Upper lobe of right lung (tissue), 1 donor: Measurements from ENCODE around the gene MIPOL1. TPM values are rescaled to one million over a fixed set of nuclear protein-coding genes. Genes with fewer than 3 reads are reported as not detected.
A peak's percentile ranks its signal among the peaks of the same experiment; 100 is the strongest.

ENCODE experiments used
- ATAC-seq: fragments of 200-7000 bp; cut with Tn5 transposase; one replicate; pipeline ENCODE4 v1.9.1; 2020; ENCODE audit warnings: mild to moderate bottlenecking, moderate library complexity
- DNase-seq: peaks from one replicate; pipeline ENCODE4 v3.0.0-alpha.2; 2020
- H3K27ac ChIP-seq: fragments of 200-600 bp; one replicate; pipeline ENCODE4 v1.8.0; 2022
- H3K27me3 ChIP-seq: fragments of 200-600 bp; one replicate; pipeline ENCODE4 v1.8.0; 2022; ENCODE audit warnings: mild to moderate bottlenecking
- H3K36me3 ChIP-seq: fragments of 200-600 bp; one replicate; pipeline ENCODE4 v1.8.0; 2022
- H3K4me1 ChIP-seq: fragments of 200-600 bp; one replicate; pipeline ENCODE4 v1.8.0; 2022
- H3K4me3 ChIP-seq: fragments of 200-600 bp; one replicate; pipeline ENCODE4 v1.8.0; 2022; ENCODE audit warnings: mild to moderate bottlenecking
- H3K9me3 ChIP-seq: fragments of 200-600 bp; one replicate; pipeline ENCODE4 v1.8.0; 2022
- CTCF ChIP-seq: fragments of 200-600 bp; IDR thresholded peaks from one replicate; pipeline ENCODE4 v1.8.0; 2022; ENCODE audit warnings: antibody characterized with exemption
- intact Hi-C: fragments of 100-400 bp; cut with DNase I; formaldehyde crosslinking; loops from one replicate; pipeline ENCODE4 v1.11.0; 2022
- total RNA-seq: library from RNA; stranded (reverse); fragmentation: NEBNext Ultra II Directional; extraction: Animal tissue kit (Norgen Biotek cat#: 25700); gene quantifications from one replicate; pipeline ENCODE4 v1.2.1, GENCODE V29; 2021
- donor health status: DM: no; HTN: yes; CAD: no; lungs with severe emphysema.

Gene MIPOL1
- total RNA-seq, 1 donor from 2014 or later, result 10.0 TPM

GRCh38 chr14:37589715-37590427, 392.1 kb downstream of the MIPOL1 start:
- Histone ChIP-seq H3K4me3 (peak overlapping the region; percentile 54), H3K27me3 (peaks cover 88% of the 10 kb centered on the region)

GRCh38 chr14:37590428-37591139, 392.8 kb downstream of the MIPOL1 start:
- no peaks in the 10 kb centered on the region for H3K36me3 ChIP-seq
- peaks cover 11% of the 10 kb centered on the region for H3K4me1 ChIP-seq
- H3K27ac ChIP-seq, result peak overlapping the region; percentile 90
- TF ChIP-seq CTCF, result no peak
- no peaks in the 10 kb centered on the region for H3K9me3 ChIP-seq
- DNase-seq (no peak), ATAC-seq (no peak)
- H3K4me3 ChIP-seq, result peak overlapping the region; percentile 54
- intact Hi-C loops, result no loop called here
- H3K27me3 ChIP-seq, result peaks cover 91% of the 10 kb centered on the region

More at GRCh38 chr14:37589715-37590427, 392.1 kb downstream of the MIPOL1 start:
- ATAC-seq, result no peak
- no peak for DNase-seq
- peak overlapping the region; percentile 90 for H3K27ac ChIP-seq
- H3K4me1 ChIP-seq, result peaks cover 8% of the 10 kb centered on the region
- no peak for TF ChIP-seq CTCF
- H3K9me3 ChIP-seq, result no peaks in the 10 kb centered on the region
- intact Hi-C loops, result no loop called here
- H3K36me3 ChIP-seq, result no peaks in the 10 kb centered on the region

GRCh38 chr14:37591311-37591940, 393.7 kb downstream of the MIPOL1 start:
- ATAC-seq (peak; percentile 32), DNase-seq (peak; percentile 81)
- peaks cover 13% of the 10 kb centered on the region for H3K4me1 ChIP-seq
- no peak for TF ChIP-seq CTCF
- no peaks in the 10 kb centered on the region for H3K9me3 ChIP-seq
- H3K27ac ChIP-seq, result peak overlapping the region; percentile 82
- intact Hi-C loops, result no loop called here
- H3K36me3 ChIP-seq, result no peaks in the 10 kb centered on the region
- peaks cover 94% of the 10 kb centered on the region for H3K27me3 ChIP-seq
- peak overlapping the region; percentile 54 for H3K4me3 ChIP-seq

- peak; percentile 78 for DNase-seq
Observed at GRCh38 chr14:37591941-37592481, 394.3 kb downstream of the MIPOL1 start.

More at GRCh38 chr14:37591941-37592481, 394.3 kb downstream of the MIPOL1 start:
- peaks cover 13% of the 10 kb centered on the region for H3K4me1 ChIP-seq
- H3K9me3 ChIP-seq, result no peaks in the 10 kb centered on the region
- H3K27ac ChIP-seq, result peak overlapping the region; percentile 82
- H3K36me3 ChIP-seq, result no peaks in the 10 kb centered on the region
- peaks cover 89% of the 10 kb centered on the region for H3K27me3 ChIP-seq
- H3K4me3 ChIP-seq, result peak overlapping the region; percentile 54
- intact Hi-C loops, result no loop called here
- peak; percentile 1 for ATAC-seq
- TF ChIP-seq CTCF, result no peak
